ENCODE results near the gene MRPL48.

GRCh38 chr11:73912026-73912425 is 124.4 kb downstream of the MRPL48 start:
- TF ChIP-seq POLR2AphosphoS5 (IDR thresholded peaks at IDR 0.05; ENCODE audit: insufficient read depth in 1 of 2, low read depth in 1 of 2): no peak
- TF ChIP-seq CTCF (IDR thresholded peaks at IDR 0.05): no peak

Measured in vagina (tissue), 2 donors.